Measurements from ENCODE around the gene SEPTIN1.
"Not testable (repeated sequence)": the region's sequence is repeated elsewhere in the genome, so short reads cannot be mapped to it uniquely, and the experiment has no call there.

The SEPTIN1 gene

DNA sequence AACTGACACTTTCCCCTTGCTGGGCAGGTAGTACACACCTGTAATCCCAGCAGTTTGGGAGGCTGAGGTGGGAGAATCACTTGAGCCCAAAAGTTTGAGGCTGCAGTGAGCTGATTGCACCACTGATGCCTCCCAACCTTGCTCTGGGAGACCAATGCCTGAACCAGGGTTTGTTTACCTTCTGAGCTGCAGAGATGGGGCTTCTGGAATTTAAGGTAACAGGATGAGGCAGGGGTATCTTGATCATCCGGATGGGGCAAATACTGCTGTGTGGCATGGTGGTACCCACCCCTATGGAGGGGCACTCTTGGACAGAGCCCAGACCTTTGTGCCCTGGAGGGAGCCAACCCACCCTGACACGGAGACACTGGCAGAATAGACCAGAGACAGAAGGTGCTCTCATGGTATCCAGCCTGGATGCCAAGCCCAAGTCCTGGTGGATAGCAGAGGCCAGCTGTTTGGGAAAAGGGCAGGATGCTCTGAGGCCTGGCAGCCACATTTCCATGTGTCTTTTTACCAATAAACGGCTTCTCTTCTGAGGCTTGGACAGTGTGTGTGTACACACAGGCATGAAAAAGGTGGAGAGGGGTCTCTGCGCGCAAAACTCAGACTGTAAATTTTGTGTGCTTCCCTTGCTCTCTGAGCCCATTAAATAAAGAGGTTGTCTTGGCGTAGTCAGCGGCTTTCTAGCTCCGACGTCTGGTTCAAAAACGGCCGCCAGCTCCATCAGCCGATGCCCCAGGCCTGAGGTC lies 17.2 kb upstream of the SEPTIN1 start:
- DNase-seq: no peak

DNA sequence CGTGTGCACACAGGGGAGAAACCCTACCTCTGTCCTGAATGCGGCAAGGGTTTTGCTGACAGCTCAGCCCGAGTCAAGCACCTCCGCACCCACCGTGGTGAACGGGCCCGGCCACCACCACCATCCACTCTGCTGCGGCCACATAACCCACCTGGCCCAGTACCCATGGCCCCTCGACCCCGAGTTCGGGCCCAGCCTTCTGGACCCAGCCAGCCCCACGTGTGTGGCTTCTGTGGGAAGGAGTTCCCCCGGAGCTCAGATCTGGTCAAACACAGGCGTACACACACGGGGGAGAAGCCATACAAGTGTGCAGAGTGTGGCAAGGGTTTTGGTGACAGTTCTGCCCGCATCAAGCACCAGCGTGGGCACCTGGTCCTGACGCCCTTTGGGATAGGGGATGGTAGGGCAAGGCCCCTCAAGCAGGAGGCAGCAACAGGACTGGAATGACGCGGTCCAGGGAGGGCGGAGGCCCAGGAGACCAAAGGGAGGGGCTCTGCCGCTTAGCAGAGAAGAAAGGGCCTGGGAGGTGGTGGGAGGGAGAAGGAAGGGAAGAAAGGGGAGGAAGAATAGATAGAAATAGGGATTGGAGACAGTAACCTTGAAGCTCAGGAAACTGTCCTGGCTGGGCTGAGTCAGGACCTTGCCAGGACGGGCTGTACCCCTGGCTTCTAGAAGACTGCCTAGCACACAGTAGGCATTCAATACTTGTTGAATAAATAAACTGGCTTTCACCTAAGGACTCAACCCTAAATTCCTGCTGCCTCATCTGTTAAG lies 16.5 kb upstream of the SEPTIN1 start:
- no peak for DNase-seq

DNA sequence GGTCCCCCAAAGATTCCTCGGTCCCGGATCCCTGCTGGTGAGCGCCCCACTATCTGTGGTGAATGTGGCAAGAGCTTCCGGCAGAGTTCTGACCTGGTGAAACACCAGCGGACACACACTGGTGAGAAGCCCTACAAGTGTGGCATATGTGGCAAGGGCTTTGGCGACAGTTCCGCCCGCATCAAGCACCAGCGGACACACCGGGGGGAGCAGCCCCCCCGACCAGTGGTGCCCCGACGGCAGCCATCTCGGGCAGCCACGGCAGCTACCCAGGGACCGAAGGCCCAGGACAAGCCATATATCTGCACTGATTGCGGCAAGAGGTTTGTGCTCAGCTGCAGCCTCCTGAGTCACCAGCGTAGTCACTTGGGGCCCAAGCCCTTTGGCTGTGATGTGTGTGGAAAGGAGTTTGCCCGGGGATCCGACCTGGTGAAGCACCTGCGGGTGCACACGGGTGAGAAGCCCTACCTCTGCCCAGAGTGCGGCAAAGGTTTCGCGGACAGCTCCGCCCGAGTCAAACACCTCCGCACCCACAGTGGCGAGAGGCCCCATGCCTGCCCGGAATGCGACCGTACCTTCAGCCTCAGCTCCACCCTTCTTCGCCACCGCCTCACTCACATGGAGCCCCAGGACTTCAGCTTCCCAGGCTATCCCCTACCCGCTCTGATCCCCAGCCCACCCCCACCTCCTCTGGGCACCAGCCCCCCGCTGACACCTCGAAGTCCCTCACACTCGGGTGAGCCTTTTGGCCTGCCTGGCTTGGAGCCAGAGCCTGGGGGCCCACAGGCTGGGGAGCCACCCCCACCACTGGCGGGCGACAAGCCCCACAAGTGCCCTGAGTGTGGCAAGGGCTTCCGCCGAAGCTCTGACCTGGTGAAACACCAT lies 15.7 kb upstream of the SEPTIN1 start:
- DNase-seq: no peak

DNA sequence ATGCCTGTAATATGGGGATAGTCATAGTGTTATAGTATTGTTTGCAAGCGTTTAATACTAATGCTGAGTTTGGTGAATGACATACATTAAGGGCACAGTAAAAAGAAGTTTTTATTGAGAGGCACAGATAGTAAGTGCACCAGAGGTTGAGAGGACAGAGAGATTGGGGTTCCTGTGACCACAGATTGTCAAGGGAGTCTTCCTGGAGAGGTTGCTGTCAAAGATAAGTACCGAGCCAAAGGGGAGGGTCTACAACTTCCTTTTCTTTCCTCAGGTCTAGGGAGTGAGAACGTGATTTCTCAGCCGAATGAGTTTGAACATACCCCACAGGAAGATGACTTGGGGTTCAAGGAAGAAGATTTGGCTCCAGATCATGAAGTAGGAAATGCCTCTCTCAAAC lies 14.7 kb upstream of the SEPTIN1 start:
- DNase-seq: no peak

DNA sequence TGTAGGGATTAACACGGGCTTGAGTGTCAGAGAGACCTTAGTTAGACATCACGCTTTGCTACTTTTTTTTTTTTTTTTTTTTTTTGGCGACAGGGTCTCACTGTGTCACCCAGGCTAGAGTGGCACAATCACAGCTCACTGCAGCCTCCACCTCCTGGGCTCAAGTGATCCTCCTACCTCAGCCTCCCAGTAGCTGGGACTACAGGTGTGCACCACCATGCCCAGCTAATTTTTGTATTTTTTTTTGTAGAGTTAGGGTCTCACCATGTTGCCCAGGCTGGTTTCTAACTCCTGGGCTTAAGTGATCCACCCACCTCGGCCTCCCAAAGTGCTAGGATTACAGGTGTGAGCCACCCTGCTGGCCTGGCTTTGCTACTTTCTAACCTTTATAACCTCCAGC lies 14.3 kb upstream of the SEPTIN1 start:
- DNase-seq: not testable (repeated sequence)

DNA sequence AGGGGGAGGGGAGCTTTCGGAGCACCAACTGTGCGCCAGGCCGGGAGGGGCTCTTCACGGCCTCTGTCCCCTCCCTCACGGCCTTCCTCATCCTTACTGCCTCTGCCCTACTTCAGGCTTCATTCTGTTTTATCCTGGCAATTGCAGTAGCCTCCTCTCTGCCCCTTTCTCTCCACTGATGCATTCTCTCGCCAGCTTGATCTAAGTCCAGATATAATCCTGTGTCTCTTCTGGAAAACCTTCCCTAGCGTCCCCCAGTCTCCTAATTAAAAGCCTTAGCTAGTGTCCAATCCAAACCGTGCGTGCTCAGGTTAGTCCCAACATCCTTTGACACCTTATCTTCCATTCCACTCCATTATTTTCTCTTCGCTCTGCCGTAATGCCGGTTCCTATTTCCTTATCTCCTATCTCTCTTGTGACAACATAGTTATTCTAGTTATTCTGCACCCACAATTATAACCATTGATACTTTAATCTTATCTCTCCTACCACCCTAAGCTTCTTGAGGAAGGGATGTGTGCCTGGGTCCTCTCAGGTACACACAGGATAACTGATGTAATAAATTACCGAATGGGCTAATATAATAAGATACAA lies 13.7 kb upstream of the SEPTIN1 start:
- DNase-seq: no peak

DNA sequence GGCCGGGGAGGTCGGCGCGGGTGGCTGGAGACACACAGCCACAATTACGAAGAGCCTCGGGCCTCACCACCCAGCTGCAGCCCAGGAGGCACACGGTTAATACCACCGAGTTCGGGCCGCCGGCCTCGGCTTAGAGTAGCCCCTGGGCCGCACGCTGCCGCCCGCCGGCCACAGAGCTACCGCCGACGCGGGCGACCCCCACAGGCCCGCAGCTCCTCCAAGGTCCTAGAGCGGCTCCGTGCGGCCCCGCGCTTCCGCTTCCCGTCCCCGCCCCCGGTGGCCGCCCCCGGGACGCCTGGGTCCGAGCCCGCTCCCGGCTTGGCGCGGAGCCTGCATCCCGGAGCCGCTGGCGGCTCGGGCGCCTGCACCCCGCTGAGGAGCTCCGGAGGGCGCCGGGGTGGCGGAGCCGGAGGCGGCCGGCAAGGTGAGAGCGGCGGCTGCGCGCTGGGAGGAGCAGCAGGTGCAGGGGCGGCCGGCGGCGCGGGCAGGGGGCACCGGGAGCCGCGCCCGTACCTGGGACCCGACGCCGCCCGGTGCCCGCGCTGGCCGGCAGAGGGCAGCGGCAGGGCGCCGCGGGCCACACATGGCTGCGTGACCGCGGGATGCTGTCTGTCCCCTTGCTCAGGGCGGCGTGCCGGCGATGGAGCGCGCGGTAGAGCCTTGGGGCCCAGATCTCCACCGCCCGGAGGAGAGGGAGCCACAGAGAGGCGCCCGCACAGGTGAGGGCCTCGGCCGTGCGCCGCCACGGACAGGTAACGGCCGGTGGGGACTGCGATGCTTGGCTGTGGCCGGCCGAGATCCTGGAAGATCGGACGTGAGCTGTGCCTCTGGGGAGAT lies 13.0 kb upstream of the SEPTIN1 start, which contains the start of gene ZNF48:
Gene ZNF48 (plus strand): TSS at position 266 of the 837 bp plus-strand sequence. CDS start 375 bp downstream, at position 641.
- DNase-seq: peak; percentile 38

DNA sequence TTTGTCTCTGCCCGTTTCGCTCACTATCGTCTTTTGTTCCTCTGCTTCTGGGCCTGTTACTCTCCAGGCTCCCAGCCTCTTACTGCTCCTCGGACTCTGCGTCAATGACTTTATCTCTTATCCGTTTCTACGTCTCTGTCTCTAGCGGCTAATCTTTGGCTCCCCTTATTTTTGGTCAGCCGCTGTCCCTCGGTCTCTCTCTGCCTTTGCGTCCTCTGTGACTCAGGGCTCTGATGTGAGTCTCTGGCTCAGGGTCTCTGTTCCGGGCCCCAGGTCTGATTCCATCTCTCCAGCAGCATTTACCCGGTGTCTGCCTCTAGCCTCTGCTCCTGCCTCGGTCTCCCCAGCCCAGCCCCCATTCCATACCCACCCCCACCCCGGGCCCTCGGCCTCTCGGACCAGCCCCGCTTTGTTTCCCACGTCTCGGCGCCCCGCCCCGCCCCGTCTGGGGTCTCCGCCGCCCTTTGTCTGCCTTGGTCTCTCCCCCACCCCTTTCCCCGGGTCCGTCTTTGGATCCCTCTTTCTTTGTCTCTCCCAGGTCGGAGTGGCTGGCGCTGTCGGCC lies 12.3 kb upstream of the SEPTIN1 start:
- no peak for DNase-seq

DNA sequence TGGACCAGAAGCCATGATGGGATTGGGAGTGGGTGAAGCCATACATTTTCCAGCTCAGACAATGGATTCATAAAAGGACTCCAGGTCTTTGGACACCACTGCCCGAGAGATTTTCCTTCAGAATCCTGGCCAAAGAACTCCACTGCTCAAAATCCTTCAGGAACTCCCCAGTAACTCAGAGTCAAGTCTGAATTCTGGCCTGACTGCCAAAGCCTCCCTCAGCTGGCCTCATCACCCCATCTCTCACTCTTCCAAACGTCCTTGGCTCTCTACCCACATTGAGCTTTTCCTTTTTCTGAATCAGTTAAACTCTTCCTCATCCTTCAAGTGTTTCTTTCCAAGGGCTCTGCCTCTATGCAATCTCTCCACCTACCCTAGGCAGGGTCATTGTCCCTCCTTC lies 1.2 kb upstream of the SEPTIN1 start:
- no peak for DNase-seq

DNA sequence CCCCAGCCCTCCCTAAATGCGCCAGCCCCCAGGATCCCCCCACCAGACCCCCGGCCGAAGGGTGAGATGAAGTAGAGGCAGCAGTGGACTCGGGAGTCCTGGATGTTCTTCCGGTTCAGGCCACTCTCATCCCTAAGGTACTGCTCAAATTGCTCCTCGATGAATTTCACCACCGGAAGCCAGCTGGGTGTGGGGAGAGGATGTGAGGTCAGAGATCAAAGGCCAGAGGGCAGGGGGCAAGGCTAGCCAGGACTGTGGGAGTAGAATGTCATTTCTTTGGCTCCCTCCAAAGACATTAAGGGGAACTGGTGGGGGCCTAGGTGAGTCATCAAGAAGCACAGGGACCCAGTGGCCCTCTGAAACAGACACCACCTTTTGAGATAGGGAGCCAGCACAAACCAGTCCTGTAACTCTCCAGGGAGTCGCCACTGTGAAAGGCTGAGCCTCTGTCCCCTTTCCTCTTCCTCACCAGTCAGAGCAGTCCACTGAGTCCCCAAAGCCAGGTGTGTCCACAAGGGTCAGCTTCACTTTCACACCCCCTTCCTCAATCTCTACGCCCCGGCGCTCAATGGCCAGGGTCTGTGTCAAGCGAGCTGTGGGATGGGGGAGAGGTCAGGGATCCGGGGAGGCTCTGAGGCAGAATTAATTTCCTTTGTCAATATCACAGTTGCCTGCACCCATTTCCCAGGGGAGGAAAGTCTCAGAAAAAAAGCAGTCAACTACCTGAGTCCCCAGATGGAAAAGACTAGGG lies 895 bp downstream of the SEPTIN1 start:
- no peak for DNase-seq

DNA sequence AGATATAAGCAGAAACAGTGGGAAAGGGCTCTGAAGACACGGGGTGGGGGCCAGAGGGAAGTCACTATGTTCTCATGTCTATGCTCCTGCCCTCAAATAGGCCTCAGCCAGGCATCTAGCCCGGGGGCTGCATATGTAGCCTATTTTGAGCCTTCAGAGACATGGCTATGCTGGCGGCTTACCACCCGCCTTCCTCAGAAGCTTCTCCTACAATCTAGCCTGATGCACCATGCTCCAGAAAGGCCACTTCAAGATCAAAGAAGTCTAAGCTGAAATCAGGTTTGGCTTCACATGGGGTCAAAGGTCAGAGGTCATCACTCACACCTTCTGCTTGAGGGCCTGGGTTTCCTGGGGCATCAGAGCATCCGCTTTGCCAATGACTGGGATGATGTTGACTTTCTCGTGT lies 1.6 kb downstream of the SEPTIN1 start:
- DNase-seq: no peak

DNA sequence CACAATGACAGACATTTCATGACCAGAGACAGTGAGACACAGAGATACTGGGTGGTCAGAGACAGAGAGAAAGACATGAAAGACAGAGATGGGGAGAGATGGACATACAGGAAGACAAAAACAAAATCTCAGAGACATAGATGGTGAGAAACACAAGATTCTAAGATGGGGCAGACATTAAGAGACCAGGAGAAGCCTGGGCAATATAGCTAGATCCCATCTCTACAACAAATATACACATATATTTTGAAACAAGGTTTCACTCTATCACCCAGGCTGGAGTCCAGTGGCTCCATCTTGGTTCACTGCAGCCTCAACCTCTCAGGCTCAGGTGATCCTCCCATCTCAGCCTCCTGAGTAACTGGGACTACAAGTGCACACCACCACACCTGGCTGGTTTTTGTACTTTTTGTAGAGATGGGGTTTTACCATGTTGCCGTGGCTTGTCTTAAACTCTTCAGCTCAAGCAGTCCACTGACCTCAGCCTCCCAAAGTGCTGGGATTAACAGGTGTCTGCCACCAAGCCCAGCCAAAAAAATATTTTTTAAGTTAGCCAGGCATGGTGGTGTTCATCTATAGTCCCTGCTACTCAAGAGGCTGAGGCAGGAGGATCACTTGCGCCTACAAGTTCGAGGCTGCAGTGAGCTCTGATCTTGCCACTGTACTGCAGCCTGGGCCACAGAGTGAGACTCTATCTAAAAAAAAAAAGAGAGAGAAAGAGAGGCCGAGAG lies 2.1 kb downstream of the SEPTIN1 start:
- DNase-seq: no peak

DNA sequence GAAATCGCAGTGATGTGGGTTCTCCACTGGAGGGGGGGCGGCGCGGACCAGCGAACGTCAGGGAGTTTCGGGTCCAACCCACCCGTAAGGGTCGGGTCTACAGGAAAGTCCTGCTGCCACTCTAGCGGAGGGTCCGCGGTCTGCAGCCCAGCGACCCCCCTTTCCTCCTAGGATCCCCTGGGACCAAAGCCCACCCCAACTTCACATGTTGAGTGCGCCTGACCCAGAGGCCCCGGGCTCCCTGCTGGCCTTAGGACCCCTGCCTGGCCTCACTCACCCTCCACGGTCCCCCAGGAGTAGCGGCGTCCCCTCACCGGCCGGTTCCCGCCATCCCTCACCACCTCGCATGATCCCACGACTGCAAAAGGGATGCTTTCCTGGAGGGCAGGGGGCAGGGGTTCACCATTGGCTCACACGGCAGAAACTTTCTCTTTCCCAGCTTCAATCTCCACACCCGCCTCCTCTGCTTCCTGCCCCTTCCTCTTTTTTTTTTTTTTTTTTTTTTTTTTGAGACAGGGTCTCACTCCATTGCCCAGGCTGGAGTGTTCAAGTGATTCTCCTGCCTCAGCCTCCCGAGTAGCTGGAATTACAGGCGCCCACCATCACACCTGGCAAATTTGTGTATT lies 3.1 kb downstream of the SEPTIN1 start:
- no peak for DNase-seq

DNA sequence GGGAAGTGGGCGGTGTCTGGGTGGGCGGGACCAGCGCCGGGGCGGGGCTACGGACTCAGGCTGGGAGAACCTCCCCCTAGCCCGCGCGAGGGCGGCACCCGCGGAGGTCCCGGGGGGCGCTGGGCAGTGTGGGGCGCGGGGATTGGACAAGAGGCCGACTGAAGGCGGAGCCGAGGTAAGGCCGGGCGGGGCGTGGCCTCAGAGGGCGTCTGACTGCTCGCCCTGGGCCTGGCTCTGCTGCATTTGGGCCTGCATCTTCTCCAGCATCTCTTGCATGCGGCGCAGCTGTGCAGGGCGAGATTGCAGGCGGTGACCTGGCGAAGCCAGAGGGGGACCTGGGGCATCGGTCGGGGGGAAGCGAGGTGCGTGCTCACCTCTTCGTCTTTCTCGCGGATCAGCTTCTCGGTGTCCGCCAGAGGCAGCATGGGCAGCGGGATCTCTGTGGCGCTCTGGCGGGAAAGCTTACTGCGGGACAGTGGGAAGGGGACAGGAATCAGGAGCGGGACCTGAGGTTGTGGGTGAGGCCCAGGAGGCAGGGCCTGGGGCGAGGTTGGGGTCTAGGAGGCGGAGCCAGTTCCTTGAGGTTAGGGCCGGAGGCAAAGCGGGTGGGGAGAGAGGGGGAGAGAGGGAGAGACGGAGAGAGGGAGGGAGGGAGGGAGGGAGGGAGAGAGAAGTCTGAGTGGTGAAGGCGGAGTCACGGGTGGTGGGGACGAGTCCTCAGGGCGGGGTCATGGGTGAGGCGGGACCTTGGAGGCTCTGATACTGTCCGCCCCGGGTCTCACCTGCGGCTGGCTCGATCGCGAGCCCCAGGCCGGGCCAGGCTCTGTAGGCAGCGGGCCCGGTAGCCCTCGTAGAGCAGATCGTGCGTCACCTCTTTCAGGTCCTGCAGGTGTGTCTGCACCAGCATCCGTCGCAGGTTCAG lies 3.9 kb downstream of the SEPTIN1 start:
- DNase-seq: peak; percentile 99

DNA sequence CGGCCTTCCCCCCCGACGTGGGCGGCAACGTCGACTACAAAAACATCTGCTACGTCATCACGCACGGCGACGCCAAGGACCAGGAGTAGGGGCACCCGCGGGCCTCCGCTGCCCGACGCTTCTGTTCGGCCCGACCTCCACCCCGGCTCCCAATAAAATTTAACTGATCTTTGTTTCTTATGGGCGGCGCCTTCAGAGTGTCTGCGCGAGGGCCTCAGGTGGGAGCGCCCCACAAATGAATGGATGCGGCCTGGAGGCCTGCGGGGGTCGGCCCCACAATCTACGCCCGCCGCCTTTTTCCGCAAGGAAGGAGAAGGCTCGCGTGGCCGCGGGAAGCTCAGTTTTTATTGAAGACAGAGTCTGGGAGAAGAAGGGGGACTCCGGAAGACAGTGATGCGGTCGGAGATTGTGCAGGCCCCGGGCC lies 4.5 kb downstream of the SEPTIN1 start:
- peak; percentile 81 for DNase-seq

DNA sequence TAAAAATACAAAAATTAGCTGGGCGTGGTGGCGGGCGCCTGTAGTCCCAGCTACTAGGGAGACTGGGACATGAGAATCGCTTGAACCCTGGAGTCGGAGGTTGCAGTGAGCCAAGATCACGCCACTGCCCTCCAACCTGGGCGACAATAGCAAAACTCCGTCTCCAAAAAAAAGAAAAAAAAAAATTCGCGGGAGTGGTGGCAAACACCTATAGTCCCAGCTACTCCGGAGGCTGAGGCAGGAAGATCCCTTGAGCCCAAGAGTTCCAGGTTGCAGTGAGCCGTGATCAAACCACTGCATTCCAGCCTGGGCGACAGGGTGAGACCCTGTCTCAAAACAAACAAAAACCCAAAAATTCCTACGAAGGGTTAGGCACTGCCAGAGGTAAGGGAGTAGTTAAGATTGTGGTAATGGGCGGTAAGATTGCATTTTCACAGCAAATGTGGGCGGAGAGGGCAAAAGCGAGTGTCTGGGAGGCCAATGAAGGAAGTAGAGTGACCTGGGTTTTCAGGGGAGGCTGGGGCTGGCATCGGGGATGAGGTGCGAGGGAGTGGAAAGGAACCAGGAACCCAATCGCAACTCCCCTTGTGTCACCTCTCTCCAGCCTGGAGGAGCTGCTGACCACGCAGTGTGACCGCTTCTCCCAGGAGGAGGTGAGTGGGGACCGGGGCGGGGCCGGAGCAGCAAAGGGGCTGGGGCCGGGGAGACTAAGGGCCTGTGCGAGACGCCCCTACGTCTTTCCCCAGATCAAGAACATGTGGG lies 5.1 kb downstream of the SEPTIN1 start:
- no peak for DNase-seq

DNA sequence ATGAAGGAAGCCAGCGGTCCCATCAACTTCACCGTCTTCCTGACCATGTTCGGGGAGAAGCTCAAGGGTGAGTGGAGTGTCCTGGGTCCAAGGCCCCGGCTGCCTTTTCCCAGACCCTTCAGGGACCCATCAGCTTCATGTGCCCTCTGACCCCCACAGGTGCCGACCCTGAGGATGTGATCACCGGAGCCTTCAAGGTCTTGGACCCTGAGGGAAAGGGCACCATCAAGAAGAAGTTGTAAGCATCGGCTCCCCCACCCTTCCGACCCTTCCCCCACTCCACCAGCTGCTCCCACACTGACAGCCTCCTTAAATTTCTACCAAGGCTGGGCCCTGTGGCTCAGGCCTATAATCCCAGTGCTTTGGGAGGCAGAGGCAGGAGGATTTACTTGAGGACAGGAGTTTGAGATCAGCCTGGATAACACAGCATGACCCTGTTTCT lies 5.9 kb downstream of the SEPTIN1 start:
- no peak for DNase-seq

Data from T-helper 9 cell (primary cell).